ENCODE measurements around the gene RNF44. TPM values are rescaled to one million over a fixed set of nuclear protein-coding genes. Genes with fewer than 3 reads are reported as not detected.

Gene RNF44
- total RNA-seq, 1 experiment from 2014 or later, result 5.6 TPM

GRCh38 chr5:176547802-176548201 lies 10.6 kb upstream of the RNF44 start:
- no peak overlapping the region for H3K27ac ChIP-seq
- H3K36me3 ChIP-seq, result 0 out of 2 replicates have a peak, but pooled peaks cover 6% of the 10 kb centered on the region
- no peaks in the 10 kb centered on the region for H3K9me3 ChIP-seq (replicated peaks)
- peaks cover 11% of the 10 kb centered on the region for H3K27me3 ChIP-seq (replicated peaks)
- H3K4me3 ChIP-seq, result no peak overlapping the region
- no peak for DNase-seq (ENCODE audit: low read depth in 1 of 2, low spot score in 2 of 2)
- peaks cover 11% of the 10 kb centered on the region for H3K4me1 ChIP-seq (replicated peaks)

DNA sequence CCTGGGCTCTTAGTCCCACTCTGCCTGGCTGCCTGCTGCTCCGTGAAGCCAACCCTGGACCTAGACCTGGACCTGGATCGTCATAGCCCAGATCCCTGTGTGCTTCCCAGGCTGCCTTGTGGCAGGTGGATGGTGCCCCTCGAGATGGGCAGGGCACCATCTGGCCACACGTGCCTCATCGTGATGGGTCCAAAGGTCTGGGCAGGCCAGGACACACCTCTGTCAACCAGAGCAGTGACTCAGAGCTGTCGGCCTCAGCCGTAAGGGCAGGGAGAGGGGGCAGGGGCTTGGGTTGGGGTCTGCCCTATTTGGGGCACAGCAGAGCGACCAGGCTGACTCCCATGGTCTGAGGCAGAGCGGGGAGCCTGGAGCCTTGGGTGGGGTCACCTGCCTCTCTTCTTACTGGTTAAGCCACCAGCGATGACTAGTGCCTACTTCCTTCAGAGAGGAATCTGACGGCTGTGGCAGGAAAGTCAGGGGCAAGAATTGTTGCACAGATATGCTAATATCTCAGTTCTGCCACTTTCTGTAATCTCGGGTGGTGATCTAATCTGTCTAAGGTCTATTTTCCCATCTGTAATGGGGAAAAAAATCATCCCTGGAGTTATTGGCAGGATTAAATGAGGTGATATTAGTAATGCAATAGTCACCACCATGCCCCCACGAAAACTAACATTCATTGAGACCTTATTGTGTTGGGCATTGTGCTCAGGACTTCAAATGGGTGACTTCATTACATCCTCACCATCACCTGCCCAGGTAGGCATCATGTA lies 8.7 kb upstream of the RNF44 start:
- H3K36me3 ChIP-seq, result 0 out of 2 replicates have a peak, but pooled peaks cover 6% of the 10 kb centered on the region
- H3K9me3 ChIP-seq (replicated peaks), result no peaks in the 10 kb centered on the region
- DNase-seq (ENCODE audit: low read depth in 1 of 2, low spot score in 2 of 2), result no peak
- H3K27me3 ChIP-seq (replicated peaks), result peaks cover 11% of the 10 kb centered on the region
- H3K4me3 ChIP-seq, result no peak overlapping the region
- no peak overlapping the region for H3K27ac ChIP-seq
- peaks cover 28% of the 10 kb centered on the region for H3K4me1 ChIP-seq (replicated peaks)

GRCh38 chr5:176545388-176545736 lies 8.2 kb upstream of the RNF44 start:
- Histone ChIP-seq H3K4me3 (no peak overlapping the region), H3K27ac (no peak overlapping the region), H3K4me1 (replicated peaks) (peaks cover 28% of the 10 kb centered on the region), H3K27me3 (replicated peaks) (peaks cover 11% of the 10 kb centered on the region), H3K36me3 (0 out of 2 replicates have a peak, but pooled peaks cover 6% of the 10 kb centered on the region), H3K9me3 (replicated peaks) (no peaks in the 10 kb centered on the region)
- no peak for DNase-seq (ENCODE audit: low read depth in 1 of 2, low spot score in 2 of 2)

GRCh38 chr5:176543428-176544182 lies 6.4 kb upstream of the RNF44 start:
- H3K36me3 ChIP-seq, result 0 out of 2 replicates have a peak, but pooled peaks cover 6% of the 10 kb centered on the region
- peaks cover 28% of the 10 kb centered on the region for H3K4me1 ChIP-seq (replicated peaks)
- H3K27me3 ChIP-seq (replicated peaks), result peaks cover 11% of the 10 kb centered on the region
- H3K27ac ChIP-seq, result no peak overlapping the region
- peak overlapping the region; percentile 60 for H3K4me3 ChIP-seq
- no peaks in the 10 kb centered on the region for H3K9me3 ChIP-seq (replicated peaks)
- peak in 1 of 2 experiments; percentile 38 for DNase-seq (ENCODE audit: low read depth in 1 of 2, low spot score in 2 of 2)

- DNase-seq (ENCODE audit: low read depth in 1 of 2, low spot score in 2 of 2), result peak in 1 of 2 experiments; percentile 32
- H3K4me1 ChIP-seq (replicated peaks), result peaks cover 28% of the 10 kb centered on the region
- peak overlapping the region; percentile 60 for H3K4me3 ChIP-seq
- peaks cover 11% of the 10 kb centered on the region for H3K27me3 ChIP-seq (replicated peaks)
- H3K27ac ChIP-seq, result no peak overlapping the region
- no peaks in the 10 kb centered on the region for H3K9me3 ChIP-seq (replicated peaks)
- 0 out of 2 replicates have a peak, but pooled peaks cover 6% of the 10 kb centered on the region for H3K36me3 ChIP-seq
Measured at GRCh38 chr5:176542596-176543427, 5.6 kb upstream of the RNF44 start.

- Histone ChIP-seq H3K36me3 (0 out of 2 replicates have a peak, but pooled peaks cover 6% of the 10 kb centered on the region), H3K27ac (no peak overlapping the region), H3K9me3 (replicated peaks) (no peaks in the 10 kb centered on the region), H3K27me3 (replicated peaks) (peaks cover 9% of the 10 kb centered on the region), H3K4me1 (replicated peaks) (peaks cover 28% of the 10 kb centered on the region), H3K4me3 (peak overlapping the region; percentile 60; the same call in 1 of the 2 replicates)
- no peak for DNase-seq (ENCODE audit: low read depth in 1 of 2, low spot score in 2 of 2)
Measured at GRCh38 chr5:176542135-176542595, 5.0 kb upstream of the RNF44 start.

DNA sequence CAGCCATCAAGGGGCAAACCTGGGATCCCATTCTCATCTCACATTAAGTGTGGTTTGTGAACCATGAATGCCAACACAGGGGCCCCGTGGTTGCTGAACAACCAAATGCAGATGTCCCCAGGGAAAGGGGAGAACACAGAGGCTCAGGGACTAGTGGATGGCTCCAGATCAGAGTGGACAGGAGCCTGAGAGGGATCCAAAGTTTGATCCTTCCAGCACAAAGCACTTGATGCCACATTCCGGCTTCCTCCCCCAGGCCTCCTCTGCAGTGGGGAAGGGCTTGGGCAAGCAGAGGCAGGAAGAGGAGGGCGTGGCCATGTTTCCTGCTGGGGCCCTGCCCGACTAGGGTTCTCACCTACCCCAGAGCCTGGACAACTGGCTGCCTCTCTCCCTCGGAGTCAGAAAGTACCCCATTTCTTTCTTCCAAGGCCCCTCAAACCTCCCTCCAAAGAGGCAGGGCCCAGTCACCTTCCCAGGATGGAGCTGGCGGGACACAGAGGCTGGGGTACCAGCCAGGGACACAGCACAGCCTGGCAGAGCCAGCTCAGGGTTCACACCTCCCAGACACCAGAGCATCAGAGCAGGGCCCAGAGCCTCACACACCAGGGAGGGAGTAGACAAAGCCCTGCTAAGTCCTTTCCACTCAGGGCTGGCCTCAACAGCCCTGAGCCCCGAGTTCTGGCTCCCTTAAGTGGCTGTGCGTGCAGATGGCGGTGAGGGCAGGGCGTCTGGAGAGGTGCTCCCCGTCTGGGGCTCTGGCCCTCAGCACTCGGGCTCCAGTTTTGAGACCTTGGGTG lies 4.3 kb upstream of the RNF44 start:
- no peak overlapping the region for H3K27ac ChIP-seq
- H3K36me3 ChIP-seq, result 0 out of 2 replicates have a peak, but pooled peaks cover 6% of the 10 kb centered on the region
- peak in 1 of 2 experiments; percentile 42 for DNase-seq (ENCODE audit: low read depth in 1 of 2, low spot score in 2 of 2)
- H3K4me3 ChIP-seq, result no peak overlapping the region
- H3K4me1 ChIP-seq (replicated peaks), result peaks cover 28% of the 10 kb centered on the region
- no peaks in the 10 kb centered on the region for H3K9me3 ChIP-seq (replicated peaks)
- peaks cover 9% of the 10 kb centered on the region for H3K27me3 ChIP-seq (replicated peaks)

DNA sequence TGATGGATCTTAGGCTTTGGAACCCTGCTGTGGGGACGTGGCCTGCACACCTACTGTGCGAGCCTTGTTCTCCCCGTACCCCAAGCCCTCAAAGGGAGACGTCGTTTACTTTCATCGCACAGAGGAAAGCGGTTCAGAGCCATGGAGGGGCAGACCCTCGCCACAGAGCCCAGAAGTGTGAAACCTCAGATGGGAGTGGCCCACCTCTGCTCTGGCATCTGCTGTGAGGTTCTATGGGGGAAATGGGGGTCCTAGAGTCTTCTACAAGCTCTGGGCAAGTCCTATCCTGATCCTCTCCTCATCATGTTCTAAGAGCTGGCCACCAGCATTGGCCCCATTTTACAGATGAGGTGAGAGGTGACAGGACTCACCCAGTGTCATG lies 3.7 kb upstream of the RNF44 start:
- no peak overlapping the region for H3K27ac ChIP-seq
- no peak overlapping the region for H3K4me3 ChIP-seq
- H3K9me3 ChIP-seq (replicated peaks), result no peaks in the 10 kb centered on the region
- peaks cover 5% of the 10 kb centered on the region for H3K27me3 ChIP-seq (replicated peaks)
- DNase-seq (ENCODE audit: low read depth in 1 of 2, low spot score in 2 of 2), result no peak
- H3K36me3 ChIP-seq, result 0 out of 2 replicates have a peak, but pooled peaks cover 6% of the 10 kb centered on the region
- H3K4me1 ChIP-seq (replicated peaks), result peaks cover 33% of the 10 kb centered on the region

DNA sequence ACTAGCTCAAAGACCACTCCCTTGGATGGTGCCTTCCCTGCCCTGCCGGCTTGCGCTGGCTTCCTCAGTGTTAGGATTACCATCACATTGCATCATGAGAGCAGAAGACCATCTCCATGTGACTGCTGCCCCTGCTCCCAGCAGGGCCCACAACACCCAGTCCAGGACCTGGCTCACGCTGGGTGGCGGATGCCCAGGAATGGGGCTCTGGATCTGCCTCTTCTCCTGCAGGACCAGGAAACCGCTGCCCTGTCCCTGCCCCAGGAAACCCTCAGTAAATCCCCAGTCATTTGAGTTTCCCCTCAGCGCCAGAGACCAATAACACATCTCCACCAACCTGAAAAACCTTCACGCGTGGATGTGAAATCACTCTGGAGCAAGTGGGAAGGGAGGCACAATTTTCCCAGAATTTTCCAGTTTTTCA lies 3.3 kb upstream of the RNF44 start:
- Histone ChIP-seq H3K9me3 (replicated peaks) (no peaks in the 10 kb centered on the region), H3K4me3 (no peak overlapping the region), H3K4me1 (replicated peaks) (peaks cover 37% of the 10 kb centered on the region), H3K27me3 (replicated peaks) (peaks cover 5% of the 10 kb centered on the region; the same call in 1 of the 2 replicates), H3K36me3 (0 out of 2 replicates have a peak, but pooled peaks cover 6% of the 10 kb centered on the region), H3K27ac (no peak overlapping the region)
- DNase-seq (ENCODE audit: low read depth in 1 of 2, low spot score in 2 of 2), result no peak

DNA sequence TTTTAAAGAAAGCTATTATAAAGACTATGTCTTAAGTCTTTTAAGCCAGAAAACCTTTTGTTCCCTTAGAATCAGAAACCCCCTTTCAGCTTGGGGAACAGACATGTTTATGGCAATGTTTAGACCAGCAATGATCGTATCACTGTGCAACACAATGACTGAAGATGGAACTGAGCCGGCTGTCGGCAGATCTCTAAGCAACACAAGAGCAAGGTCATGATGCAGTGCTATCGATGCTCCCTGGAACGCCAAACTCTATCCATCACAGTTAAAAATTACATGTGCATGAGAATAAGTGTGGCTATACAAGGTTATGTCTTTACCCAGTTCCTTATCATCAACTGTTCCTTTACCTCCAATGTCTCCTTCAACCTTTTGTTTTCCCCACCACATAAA lies 1.8 kb upstream of the RNF44 start:
- Histone ChIP-seq H3K36me3 (0 out of 2 replicates have a peak, but pooled peaks cover 6% of the 10 kb centered on the region), H3K9me3 (replicated peaks) (no peaks in the 10 kb centered on the region), H3K4me1 (replicated peaks) (peaks cover 52% of the 10 kb centered on the region), H3K4me3 (no peak overlapping the region), H3K27me3 (replicated peaks) (peaks cover 5% of the 10 kb centered on the region; the same call in 1 of the 2 replicates), H3K27ac (no peak overlapping the region)
- no peak for DNase-seq (ENCODE audit: low read depth in 1 of 2, low spot score in 2 of 2)

GRCh38 chr5:176538230-176538988 lies 1.2 kb upstream of the RNF44 start:
- H3K9me3 ChIP-seq (replicated peaks), result no peaks in the 10 kb centered on the region
- no peak overlapping the region for H3K27ac ChIP-seq
- no peak for DNase-seq (ENCODE audit: low read depth in 1 of 2, low spot score in 2 of 2)
- no peaks in the 10 kb centered on the region; the same call in 1 of the 2 replicates for H3K27me3 ChIP-seq (replicated peaks)
- peak overlapping the region; percentile 52 for H3K4me3 ChIP-seq
- H3K36me3 ChIP-seq, result 0 out of 2 replicates have a peak, but pooled peaks cover under 1% of the 10 kb centered on the region
- peaks cover 52% of the 10 kb centered on the region for H3K4me1 ChIP-seq (replicated peaks)

Measured in SJSA1 (cell line).